GM11168 (cell line): Measurements from ENCODE around the gene CNTN4.

Source experiments
- in situ Hi-C: fragments of 300-500 bp; cut with MboI; formaldehyde crosslinking; loops from one replicate; pipeline ENCODE4 v1.12.0; 2022; ENCODE audit warnings: low sequenced_read_pairs; ENCODE audit not compliant: unreplicated experiment

Gene CNTN4

DNA sequence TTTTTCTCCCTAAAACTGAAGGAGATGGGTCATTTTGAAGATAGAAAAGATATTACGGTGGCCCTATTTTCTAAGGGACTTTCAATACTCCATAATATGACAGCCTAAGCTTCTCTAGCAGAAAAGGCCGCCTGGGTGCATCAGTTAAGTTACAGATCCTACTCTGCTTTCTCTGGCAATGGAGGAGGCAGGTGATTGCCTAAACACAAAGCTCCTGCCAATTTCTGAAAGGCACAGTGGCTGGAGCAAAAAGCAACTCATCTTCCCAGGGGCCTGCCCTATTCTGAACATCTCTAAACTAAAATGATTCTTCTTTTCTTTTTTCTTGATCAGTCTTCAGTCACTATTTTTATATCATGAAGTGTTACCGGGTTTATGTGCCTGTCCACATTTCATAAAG is 276.7 kb downstream of the CNTN4 start:
- in situ Hi-C loops = no loop called here

DNA sequence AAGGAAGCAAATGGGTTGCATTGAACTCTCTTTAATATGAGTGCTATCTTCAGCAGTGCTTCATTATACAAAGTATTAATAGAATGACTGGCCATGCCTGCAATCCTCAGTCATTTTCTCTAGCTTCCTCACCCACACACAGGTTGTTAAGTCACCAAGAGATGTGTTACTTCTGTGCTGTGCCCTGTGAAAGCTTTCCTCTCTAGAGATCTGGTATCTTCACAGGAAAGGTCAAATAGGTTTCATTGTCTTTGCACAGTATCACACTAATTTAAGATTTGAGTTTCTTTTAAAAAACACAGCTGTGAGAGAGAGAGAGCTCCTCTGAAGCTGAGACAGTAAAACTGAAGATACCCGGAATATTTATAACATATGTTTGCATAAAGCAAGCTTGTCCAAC is 278.6 kb downstream of the CNTN4 start:
- in situ Hi-C loops = no loop called here

DNA sequence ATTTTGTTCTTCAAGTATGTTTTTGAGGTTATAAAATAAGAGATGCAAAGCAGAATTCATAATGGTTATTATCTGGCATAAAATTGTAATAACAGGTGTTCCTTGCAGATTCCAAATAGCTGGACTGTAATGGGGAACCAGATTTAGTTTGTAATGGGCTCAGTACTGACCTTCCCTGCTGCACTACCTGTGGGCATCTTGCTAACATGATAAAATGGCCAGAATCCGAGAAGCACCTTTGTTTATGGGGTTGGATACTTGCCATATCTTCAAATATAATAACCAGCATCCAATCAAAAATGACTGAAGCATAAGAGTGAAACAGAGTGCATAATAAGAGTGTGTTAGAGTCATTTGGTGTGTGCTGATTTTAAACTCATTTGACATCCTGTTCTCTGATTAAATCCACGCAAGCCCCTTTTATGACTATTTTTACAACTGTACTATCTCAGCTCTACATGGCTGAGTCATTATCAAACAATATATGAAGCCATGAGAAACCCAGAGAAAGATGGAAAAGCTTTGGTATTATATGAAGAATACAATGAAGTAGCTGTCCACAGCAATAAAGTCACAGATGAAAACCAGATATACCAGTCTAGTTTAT is 292.4 kb downstream of the CNTN4 start:
- in situ Hi-C loops = no loop called here

DNA sequence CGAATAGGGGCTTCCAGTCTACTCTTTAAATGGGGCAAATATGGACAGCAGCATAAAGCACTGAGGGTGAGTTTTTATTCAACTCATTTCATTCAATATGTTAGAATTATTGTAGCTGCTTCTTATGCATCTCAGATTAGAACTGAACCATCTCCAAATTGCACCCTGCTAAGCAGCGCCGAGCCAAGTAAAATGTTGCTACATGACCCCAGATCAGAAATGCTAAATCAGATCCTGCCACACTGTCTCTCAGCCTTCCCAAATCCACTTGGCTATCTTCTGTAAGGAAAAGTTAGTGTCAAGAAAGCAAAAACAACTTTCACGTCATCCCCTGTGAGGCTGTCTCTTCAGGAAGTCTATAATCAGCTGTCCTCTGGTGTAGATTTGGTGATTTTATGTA is 293.2 kb downstream of the CNTN4 start:
- in situ Hi-C loops = no loop called here

DNA sequence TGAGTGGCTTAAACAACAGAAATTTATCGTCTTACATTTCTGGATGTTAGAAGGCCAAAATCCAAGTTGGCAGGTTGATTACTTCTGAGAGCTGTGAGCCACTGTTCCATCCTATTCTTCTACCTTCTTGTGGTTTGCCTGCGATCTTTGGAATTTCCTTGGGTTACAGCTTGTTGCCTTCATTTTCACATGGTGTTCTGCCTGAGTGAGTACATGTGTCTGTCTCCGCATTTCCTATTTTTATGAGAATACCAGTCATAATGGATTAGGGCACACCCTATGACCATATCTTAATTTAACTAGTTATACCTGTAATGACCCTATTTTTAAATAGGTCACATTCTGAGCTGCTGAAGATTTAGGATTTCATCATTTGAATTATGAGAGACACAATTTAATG is 294.3 kb downstream of the CNTN4 start:
- in situ Hi-C loops = no loop called here

DNA sequence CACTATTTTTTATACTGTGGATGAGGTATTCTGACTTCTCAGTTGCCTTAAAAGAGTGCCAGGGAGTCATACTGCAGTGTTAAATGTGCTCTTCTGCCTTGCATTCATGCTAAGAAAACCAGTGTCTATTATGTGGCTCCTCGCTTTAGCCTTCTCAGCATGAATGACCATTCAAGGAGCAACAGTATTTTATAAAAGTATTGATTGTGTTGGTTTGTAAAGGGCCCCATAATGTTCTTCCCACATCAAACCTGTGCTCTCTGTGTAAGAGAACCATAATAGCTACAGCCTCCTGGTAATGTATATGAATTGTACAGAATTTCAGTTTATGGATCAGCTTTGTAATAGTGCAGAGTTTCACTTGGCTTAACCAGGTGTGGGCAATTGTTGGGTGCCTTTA is 316.4 kb downstream of the CNTN4 start:
- in situ Hi-C loops = no loop called here

DNA sequence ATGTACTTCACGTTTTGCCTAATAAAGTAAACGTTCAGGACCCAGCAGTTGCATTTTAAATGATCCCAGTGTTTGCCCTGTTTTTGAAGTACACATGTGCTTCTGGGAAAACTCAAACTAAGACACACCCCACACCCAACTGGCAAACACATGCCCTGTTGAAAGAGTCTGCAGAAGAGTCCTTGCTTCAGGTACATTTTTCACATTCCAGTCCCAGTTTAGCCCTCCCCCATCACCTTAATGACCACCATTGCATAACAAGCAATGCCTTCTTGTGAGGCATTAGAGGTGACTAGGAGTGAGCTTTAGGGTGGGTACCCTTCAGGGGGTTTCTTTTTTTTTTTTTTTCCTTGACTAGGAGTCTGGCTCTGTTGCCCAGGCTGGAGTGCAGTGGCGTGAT is 322.3 kb downstream of the CNTN4 start:
- in situ Hi-C loops = no loop called here

DNA sequence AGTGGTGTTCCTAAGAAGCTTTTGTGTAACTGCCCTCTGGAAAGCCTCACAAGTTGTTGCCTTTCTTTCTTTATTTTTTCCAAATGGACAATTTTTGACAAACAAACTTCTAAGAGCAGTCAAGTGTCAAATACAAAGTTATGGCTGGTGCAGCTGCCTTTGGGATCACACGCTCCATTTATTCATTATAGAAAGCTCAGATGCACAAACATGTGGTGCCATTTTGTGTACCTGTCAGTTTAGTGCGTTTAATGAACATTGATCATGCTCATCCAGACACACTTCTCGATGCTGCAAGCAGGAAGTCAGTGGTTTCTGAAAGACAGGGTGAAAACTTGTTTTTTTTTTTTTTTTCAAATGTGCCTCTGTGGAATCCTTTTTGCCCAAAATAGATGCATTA is 324.5 kb downstream of the CNTN4 start:
- in situ Hi-C loops = no loop called here

DNA sequence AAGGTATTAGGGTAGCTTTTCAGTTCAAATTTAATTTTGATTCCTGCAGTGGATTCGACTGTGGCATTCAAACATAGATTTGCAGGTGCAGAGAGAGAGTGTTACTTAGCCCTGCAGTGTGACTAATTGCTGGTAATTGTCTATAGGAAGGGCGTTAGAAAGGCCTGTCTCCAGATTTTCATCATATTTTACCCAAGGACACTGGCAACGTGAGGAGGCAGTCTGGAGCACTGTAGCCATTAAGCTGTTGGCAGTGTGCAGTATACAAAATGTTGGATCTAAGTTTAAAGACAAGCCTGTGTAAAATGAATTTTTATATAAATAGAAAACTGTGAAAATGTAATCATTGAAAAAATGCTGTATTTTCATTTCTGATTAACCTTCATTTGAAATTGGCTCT is 342.9 kb downstream of the CNTN4 start:
- in situ Hi-C loops = no loop called here

DNA sequence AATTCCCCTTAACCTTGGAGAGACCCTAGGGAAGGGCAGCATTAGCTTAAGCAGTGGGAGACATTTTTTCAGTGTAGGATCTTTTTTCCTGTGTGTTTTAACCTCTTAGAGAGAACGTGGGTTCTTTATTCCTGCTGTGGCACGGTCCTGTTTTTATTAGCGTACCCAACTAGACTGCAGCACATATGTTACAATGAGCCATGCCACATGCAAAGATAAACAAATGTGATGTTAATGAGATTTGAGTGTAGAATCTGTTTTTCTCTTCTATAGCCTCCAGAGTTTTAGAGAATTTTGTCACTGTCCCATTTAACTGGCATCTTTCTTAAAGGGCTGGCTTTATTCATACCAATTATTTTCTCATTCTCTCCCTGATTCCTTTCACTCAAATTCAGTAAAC is 347.5 kb downstream of the CNTN4 start:
- in situ Hi-C loops = no loop called here

DNA sequence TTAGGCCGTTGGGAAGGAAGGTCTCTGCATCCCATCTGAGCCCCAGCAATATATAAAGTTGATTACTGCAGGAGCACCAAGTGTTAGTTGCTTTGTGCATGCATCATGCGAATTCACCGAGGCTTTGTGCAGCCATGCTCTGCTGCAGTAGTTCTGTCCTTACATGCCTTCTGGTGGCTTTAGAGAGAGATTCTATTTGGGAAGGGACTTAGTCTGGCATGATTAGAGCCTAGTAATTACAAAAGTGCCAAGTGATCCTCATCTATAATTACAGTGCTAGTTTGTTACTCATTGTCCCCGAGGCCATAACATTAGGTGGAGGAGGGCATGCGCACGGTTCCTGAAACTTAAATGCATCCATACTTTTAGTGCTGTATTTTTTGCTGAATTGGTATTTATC is 353.6 kb downstream of the CNTN4 start:
- in situ Hi-C loops = no loop called here

DNA sequence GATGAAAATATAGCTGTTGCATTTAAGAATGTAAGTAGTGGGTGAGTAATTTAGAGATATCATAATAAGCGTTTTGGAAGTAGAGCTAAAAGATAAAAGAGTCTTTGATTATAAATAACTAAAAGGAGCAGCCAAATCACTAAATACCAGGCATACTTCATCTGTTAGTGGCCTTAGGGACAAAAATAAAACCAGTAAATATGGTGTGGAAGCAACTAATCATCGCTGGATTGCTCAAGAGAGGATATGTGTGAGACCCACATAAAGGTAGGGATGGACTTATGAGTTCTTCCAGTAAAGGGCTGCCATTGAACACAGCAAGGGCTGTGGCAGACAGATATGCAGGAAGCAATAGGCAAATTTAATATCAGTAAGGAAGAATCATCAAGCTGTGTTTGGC is 356.2 kb downstream of the CNTN4 start:
- in situ Hi-C loops = no loop called here

DNA sequence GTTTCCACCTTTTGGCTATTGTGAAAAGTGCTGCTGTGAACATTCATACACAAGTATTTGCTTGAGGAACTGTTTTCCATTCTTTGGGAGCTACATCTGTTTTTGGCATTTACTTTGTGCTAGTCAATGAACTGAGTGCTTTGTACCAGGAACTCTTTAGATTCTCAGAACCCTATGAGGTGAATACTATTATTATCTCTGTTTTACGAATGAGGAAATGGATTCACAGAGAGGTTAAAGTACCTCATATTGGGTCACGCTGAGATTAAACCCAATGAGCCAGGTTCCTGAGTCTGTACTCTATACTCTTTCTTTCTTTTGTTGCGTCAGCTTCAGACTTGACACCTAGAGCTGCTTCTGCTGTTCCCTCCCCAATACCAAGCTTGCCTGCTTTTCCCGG is 358.1 kb downstream of the CNTN4 start:
- in situ Hi-C loops = no loop called here

DNA sequence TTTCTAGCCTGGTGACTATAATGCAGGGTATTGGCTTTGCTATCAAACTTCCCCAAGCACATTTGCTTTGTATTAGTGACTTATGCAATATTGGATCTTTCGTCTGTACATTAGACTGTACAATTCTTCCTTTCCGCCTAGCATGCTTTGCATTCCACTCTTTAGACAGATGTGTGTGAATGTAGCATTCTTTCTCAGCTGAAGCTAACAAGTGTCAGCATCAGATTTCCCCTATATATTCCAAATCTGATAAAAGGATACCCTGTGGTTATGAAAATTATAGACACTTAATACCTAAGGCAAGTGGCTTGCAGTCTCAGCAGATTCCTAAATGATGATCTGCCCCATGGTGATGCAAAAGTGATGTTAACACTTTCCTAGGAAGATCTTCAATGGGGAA is 360.1 kb downstream of the CNTN4 start:
- in situ Hi-C loops = no loop called here

DNA sequence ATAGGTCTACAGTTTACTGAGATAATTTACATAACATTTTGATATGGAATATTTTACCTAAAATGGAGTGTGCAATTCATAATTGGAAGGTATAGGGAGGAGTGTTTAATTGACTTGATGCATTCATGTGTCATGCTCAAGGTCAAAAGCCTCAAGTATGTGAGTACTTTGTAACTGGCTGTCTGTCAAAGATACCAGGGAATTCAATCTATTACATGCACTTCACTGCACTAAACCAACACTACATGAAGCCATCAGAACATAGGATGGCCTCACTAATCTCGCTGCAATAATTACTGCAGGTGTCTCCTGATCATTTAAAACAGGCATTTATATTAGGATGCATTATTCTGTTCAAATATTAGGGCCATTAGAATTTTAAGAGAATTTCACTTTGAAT is 367.2 kb downstream of the CNTN4 start:
- in situ Hi-C loops = no loop called here

DNA sequence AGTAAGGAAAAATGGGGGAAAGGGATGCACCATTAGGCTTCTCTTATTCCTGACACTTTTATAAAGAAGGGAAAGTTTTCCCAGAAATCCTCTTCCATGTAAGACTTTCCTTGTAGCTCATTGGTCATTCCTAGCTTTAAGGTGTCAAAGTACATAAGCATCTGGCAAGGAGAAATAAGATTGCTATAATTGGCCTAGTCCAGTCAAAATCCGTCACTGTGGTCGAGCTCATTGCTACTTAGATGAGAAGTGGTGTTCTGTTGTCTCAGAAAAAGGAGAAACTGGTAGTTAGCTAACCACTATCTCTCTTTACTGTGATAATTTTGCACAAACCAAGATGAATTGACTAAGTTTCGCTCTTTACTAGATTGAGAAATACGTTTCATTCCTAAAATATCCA is 370.1 kb downstream of the CNTN4 start:
- in situ Hi-C loops = no loop called here

DNA sequence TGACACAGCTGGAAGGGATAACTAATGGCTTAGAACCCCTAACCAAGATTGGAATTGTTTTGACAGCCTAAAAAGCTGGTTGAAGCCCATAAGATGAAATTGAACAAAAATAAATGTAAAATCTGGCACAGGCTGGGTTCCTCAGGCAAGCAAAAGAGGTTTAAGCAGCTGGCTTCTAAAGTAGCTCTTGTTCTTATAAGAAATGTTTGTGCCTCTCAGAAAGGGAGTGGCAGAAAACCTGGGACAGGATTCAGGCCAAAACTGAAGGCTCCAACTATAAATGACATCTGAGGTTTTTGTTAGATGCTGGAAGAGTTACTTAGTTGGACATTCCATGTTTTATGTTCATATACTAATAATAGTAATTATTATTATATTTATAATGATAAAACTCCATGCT is 378.3 kb downstream of the CNTN4 start:
- in situ Hi-C loops = no loop called here

DNA sequence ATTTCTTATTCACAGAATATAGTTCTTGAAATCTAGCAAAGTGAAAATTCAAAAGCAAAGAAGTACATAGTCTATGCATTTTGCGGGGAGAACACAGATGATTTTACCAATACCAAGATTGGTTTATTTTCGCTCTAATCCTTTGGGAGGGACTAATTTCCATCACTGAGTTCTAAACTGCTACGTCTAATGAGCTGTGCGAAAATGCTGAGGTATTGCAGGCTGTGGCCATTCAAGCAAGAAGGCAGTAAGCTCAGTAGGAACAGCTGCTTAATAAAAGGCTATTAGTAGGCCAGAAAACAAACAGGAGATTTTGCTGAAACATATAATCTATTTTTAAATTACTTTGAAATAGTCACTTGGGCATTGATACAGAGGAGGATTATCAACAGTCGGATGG is 379.0 kb downstream of the CNTN4 start:
- in situ Hi-C loops = no loop called here

DNA sequence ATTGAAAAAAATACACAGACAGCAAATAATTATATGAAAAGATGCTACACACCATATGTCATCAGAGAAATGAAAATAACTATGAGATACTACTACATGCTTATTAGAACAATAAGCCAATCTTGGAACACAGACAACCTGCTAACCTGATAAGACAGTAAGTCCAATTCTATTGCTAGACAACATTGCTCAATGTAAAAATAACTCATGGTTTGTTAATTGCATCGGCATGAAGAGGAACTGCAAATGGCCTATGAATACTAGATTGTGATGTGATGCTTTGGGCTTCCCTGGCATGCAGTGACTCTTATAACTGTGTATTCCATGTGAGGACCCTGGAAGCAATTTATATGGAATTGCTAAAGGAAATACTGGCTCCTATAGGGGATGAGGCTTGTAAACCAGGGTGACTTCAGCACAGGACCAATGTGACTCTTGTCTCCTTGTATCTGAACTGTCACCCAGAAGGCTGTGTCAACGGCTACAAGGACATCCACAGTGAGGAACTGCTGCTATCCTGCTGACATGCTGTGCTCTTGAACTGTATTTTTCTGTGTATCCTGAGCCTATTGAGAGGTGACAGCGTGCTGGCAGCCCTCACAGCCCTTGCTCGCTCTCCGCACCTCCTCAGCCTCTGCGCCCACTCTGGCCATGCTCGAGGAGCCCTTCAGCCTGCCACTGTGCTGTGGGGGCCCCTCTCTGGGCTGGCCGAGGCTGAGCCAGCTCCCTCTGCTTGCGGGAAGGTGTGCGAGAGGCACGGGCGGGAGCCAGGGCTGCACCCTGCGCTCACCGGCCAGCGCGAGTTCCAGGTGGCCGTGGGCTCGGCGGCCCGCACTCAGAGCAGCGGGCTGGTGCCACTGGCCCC is 385.7 kb downstream of the CNTN4 start:
- in situ Hi-C loops = no loop called here

DNA sequence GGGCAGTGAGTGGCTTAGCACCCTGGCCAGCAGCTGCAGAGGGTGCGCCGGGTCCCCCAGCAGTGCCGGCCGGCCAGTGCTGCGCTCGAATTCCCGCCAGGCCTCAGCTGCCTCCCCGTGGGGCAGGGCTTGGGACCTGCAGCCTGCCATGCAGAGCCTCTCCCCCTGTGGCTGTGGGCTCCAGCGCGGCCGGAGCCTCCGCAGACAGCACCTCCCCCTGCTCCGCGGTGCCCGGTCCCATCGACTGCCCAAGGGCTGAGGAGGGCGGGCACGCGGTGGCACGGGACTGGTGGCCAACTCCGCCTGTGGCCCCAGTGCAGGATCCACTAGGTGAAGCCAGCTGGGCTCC is 386.3 kb downstream of the CNTN4 start:
- in situ Hi-C loops = no loop called here

DNA sequence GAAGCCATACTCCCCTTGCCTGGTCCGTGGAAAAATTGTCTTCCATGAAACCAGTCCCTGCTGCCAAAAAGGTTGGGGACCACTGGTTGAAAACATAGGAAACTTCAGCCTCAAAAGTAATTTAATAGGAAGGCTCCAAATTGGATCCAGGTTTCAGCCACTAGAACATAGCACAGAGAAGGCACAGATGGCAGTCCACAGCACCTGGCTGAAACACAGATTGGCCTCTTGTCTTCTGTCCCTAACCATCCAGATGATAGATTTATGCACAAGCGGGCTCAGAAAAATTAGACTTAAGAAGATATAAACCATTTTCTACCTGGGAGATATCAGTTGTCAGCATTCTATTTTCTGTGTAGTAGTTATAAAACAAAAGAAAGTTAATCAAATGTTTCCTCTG is 397.1 kb downstream of the CNTN4 start:
- in situ Hi-C loops = no loop called here

DNA sequence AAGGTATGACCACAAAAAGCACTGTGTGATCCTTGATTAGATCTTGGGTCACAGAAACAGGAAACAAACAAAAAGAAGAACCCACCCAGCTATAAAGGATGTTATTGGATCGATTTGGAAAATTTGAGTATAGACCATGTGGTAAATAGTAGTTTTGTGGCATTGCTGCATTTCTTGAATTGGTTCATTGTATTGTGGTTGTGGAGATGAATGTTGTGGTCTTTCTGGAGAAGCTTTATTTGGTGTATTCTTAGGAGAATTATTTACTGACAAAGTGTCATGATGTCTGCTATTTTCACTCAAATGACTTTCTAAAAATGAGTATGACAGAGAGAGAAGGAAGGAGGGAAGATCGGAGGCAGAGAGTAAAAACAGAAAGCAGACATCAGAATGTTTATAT is 406.2 kb downstream of the CNTN4 start:
- in situ Hi-C loops = no loop called here
